AG20443 (cell line): ENCODE results near the gene TLE4.

Experiments
- DNase-seq: peaks from one replicate; pipeline ENCODE4 v3.0.0; 2012; ENCODE audit warnings: low spot score, mixed read lengths

The TLE4 gene

DNA sequence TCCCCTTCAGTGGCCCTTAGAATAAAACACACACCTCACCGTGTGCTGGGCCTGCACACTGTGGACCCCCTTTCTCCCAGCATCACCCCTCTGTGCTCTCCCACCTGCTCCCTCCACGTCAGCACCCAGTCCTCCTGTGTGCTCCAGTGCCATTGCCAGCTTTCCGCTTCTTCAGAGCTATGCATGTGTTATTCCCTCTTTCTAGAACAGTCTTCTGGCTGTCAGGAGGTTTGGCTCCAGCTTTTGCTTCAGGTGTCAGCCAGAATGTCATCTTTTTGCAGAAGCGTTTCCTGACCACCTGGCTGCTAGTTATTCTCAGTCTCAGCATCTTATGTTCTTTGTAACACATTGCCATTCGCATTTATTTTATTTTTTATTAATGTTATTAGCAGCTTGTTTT, 119.7 kb downstream of the TLE4 start:
- no peak for DNase-seq

DNA sequence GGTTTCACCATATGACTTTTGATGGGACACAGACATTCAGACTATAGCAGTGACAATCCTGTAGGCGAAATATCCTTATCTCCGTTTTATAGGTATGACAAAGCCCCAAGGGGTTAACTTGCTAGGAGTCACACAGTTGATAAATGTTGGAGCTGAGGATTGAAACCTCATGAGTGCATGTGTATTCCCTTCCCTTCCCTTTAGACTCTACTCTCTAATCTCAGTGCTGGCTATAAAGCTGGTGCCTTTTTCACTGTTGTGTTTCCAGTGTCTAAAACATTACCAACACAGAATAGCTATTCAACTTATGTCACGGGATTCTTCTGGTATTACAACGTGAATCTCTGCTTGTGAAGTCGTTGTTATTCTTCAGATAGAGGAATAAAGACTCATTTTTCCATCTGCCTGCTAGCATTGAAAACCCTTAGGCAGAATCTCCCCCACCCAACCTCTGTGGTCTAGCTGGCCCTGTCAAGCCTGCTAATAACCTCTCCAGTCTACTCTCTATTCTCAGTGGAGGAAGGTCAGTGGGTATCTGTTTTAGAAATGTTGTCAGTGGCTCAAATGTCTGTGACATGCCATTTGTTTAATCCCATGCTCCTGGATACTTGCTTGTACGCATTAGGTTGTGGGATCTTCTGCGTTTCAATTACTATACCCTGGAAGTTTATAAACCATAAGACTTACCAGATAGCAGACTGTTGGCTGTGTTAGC, 121.2 kb downstream of the TLE4 start:
- no peak for DNase-seq

DNA sequence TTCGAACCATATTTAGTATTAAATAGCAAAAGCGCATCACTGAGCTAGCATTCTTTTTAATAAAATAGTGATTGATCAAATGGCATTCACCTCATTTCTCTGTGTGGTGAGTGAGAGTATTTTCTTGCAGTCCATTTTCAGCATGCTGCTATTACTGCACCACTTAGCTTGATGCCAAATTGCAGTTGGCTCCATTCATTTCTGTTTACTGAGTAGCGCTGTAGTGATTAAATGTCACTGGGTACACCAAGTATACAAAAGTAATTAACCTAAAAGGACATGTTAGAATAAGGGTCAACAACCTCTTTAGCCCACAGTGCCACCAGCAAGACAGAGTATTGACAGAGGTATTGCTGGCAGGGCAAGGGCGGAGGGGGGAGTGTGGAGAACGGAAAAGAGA, 122.0 kb downstream of the TLE4 start:
- no peak for DNase-seq

DNA sequence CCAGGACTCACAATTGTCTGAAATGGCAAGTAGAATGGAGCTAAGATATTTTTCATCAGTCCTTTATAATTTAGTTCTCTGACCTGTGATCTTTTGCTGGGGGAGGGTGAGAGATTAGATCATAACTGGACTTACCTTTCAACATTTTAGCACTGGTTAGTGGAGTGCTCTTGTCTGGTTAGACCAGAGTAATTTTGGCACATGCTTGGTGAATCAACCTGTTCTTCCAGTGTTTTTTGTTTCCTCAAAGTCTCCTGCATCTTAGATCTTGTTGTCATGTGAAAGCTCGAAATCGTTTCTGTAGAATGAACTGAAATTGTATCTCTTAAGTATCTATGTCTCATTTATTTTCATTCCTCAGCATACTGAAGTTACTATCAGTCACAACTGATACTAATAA, 122.4 kb downstream of the TLE4 start:
- no peak for DNase-seq

GRCh38 chr9:79694676-79695400, 123.1 kb downstream of the TLE4 start:
- DNase-seq: peak; percentile 60

DNA sequence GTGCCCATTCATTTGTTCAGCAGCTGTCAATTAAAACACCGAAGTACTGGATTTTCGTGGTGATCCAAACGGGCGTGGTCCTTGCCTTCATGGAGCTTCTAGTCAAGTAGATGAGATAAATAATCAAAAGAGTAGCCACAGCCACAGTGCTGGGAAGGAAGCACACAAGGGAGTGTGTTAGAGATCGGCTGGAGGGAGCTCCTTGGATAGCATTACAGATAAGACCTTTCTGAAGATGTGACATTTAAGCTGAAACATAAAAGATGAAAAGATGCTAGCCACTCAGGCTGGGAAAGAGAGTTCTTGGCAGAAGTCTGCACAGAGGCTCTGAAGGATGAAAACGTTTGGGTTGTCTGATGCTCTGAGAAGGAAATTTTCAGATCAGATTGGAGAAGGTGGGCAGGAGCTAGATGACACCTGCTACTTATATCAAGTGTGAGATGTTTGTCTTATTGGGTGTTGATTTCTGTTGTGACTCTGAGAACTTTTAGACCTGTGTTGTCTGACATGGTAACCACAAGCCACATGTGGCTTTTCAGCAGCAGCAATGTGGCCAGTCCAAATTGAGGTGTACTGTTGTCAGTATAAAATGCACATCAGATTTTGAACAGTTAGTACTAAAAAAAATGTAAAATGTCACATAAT, 123.9 kb downstream of the TLE4 start:
- no peak for DNase-seq

GRCh38 chr9:79698967-79699366, 127.2 kb downstream of the TLE4 start:
- DNase-seq: no peak

DNA sequence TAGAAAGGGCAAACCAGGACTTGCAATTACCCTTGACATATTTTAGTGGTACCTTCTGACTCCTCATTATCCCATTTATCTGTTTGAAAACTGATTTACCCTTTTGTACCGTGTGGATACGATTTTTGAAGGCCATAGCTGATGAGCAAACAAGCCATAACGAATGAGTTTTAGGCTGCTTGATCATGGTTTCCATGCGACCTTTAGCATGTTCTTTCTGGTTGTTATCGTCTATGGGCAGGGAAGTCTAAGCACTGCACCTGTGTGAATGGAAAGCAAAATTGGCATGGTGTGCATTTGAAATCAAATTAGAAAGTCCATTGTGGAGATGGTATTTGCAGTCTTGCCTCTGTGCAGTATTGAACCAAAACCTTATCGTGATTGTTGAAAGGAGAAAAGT, 127.7 kb downstream of the TLE4 start:
- DNase-seq: no peak

DNA sequence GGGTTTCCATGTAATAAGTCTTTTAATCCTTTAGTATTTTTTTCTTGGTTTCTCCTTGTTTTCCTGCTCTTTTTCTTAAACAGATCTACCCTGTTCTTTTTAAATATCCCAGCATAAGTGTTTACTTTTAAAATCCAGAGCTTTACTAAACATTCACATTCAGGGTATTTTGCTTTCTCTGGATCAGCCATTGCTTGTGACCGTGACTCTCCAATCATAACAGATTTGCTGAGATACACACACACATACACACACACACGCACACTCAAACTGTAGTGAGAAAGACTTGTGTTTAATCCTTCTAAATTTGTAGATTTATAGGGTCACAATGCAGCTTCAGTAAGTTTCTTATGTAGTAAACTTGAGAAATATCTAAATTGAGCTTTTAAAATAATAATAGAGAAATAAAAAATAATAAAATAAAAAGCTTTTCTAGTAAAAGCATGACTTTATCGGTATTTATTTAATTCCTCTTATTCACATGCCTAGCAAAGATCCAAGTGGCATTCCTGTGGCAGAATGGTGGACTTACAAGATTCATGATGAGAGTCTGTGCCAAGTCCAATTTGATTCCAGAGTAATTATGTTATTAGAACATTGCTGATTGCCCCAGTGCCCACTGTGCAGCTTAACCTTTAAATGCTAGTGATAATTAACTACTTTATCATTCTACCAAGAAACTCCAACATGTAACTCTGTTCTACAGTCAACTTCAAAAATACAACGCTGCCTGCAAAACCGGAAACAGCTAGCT, 129.0 kb downstream of the TLE4 start:
- peak; percentile 13 for DNase-seq

DNA sequence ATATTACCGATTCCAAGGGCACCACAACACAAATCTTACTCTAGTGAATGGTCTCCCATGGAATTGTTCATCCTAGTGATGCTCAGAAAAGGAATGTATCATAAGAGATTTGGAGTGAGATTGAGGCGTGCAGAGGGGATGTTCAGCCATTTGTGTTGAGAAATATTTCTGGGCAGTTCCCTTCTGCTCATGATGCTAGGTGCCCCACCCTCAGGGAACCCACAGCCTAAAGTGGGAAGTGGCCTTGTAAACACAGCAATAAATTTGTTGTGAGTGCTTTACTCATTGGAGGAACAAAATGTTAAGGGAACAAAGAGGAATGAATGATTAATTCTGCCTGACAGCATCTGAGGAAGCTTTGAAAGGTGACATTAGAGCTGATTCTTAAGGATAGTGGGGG, 129.9 kb downstream of the TLE4 start:
- DNase-seq: peak; percentile 62

DNA sequence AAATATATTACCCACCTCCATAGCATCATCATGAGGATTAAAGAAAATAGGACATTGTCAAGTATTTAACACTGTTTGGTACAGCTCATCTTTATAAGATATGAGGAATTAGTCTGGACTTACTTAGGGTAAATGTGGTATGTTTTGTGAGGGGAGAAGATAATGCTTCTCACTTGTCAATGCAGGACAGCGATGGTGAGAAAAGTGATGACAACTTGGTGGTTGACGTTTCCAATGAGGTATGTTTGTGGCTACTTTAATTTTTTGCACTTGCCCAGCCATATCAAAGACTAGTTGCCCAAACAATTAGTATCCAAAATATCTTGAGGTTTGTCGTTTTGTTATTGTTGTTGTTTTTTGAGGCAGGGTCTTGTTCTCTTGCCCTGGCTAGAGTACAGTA, 133.9 kb downstream of the TLE4 start:
- DNase-seq: no peak

- DNase-seq: no peak
Measured at GRCh38 chr9:79706512-79706911, 134.7 kb downstream of the TLE4 start.

GRCh38 chr9:79707589-79707988, 135.8 kb downstream of the TLE4 start:
- no peak for DNase-seq

DNA sequence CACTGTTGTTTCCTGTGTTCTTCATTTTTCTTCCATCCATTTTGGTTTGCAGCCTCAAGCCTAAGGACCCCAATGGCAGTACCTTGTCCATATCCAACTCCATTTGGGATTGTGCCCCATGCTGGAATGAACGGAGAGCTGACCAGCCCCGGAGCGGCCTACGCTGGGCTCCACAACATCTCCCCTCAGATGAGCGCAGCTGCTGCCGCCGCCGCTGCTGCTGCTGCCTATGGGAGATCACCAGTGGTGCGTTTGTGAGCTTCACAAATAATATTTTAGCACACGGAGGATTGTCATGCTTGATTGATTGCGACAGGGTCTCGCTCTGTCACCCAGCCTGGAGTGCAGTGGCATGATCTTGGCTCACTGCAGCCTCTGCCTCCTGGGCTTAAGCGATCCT, 136.8 kb downstream of the TLE4 start:
- DNase-seq: no peak

DNA sequence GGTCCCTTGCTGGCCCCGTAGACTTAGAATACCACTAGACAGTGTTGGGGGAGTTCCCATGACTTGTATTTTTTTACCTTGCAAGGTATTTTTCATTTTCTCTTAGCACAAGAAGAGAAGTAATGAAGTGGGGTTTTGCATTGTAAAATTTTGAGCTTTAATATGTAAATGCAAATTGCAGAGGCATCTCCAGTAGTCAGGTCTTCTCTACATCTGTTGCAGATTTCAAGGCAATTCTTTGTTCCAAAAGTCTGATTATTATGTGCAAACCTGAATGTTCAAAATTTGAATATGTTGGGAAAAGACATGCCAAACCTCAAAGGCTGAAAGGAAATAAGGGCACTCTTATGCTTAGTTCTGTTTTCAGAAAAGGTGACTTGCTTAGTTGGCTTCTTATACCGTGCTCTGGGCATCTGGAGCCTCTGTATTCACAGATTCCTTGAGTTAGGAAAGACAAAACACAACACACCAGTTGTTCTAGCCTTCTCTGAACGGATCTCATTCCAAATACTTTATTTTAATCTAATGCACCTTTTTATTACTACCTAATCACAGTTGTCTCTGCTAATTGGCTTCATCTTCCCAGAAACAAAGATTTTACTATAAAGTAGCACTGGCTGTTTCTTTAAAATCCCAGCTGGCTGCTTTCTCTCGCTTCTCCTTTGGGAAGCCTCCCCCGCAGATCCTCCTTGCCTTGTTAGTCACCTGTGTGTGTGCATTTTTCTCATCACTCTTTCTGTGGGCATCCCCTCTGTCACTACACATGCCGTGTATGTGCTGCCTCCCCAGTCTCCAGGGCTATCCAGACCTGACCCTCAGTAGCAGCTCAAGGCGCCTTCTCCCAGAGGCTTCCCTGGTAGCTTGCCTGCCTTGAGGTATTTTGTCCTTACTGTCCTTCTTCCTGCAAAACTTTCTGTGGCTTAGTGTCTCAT, 138.2 kb downstream of the TLE4 start:
- DNase-seq: no peak

GRCh38 chr9:79711874-79712273, 140.1 kb downstream of the TLE4 start:
- DNase-seq: no peak

GRCh38 chr9:79719021-79719420, 147.3 kb downstream of the TLE4 start:
- no peak for DNase-seq

DNA sequence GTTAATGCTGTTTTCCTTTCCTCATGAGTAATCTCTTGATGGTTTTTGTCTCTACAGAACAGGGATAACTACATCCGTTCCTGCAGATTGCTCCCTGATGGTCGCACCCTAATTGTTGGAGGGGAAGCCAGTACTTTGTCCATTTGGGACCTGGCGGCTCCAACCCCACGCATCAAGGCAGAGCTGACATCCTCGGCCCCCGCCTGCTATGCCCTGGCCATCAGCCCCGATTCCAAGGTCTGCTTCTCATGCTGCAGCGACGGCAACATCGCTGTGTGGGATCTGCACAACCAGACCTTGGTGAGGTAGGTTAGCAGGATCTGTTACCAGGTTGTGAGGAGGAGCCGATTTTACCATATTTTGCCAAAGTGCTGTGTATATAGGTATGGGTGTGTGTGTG, 148.2 kb downstream of the TLE4 start:
- DNase-seq: no peak

DNA sequence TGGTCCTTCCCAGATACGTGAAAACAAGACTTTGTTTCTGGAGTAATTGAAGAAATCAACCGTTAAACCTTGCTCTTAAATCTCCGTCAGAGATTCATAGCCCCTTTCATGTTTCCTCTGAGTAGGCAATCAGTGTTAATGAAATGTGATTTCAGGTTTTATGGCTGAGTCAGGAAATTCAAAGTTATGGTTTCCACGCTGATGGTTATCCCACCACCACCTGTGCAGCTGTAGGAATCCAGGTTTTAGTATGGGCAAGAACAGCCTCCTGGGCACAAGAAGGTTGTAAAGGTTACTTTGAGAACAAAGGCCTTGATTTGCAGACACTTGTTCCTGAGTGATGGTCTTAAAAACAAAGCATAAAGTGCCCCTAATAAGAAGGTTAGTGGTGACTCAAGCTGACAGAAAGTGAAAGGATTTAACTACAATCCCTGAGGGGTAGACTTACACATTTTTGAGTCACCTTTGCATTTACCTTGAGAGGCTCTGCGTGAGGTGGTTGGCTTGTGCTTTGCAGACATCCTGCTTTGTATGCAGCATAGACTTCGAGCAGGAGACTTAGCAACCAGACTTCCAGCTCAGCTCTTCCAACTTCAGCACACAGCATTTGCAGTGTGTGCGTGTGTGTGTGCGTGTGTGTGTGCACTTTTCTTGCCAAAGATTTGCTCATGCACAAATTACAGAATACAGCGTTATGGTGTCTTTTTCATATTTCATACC, 159.6 kb downstream of the TLE4 start:
- DNase-seq: no peak

- peak; percentile 60 for DNase-seq
Measured at GRCh38 chr9:79735023-79735779, 163.4 kb downstream of the TLE4 start.
